Stimulated activated CD4-positive, alpha-beta T cell treated with anti-CD3 and anti-CD28 coated beads, Interleukin-12 subunit alpha, Interleukin-12 subunit beta, amount 100 ng/mL, for 48 hours (primary cell): Measurements from ENCODE around the gene ESR2.

Experiments
- DNase-seq, 3 donors: peaks; one replicate each; pipeline ENCODE4 v3.0.0-alpha.2; 2020; ENCODE audit warnings: low read depth in 2 of 3, low spot score in 1 of 3

ESR2 gene

GRCh38 chr14:64091217-64091616 is 203.0 kb downstream of the ESR2 start:
- DNase-seq = no peak

GRCh38 chr14:64089920-64090319 is 204.3 kb downstream of the ESR2 start:
- no peak for DNase-seq

GRCh38 chr14:64088647-64088964 is 205.6 kb downstream of the ESR2 start:
- no peak for DNase-seq

- no peak for DNase-seq
These were observed 211.3 kb downstream of the ESR2 start for GRCh38 chr14:64082837-64083236.

GRCh38 chr14:64081174-64081746 is 212.9 kb downstream of the ESR2 start:
- no peak for DNase-seq

GRCh38 chr14:64080452-64080851 is 213.7 kb downstream of the ESR2 start:
- DNase-seq = no peak

GRCh38 chr14:64075613-64076005 is 218.6 kb downstream of the ESR2 start:
- DNase-seq = no peak

- DNase-seq = no peak
These were observed 219.1 kb downstream of the ESR2 start for GRCh38 chr14:64074961-64075612.

GRCh38 chr14:64069634-64070359 is 224.4 kb downstream of the ESR2 start:
- DNase-seq = no peak

GRCh38 chr14:64064447-64064846 is 229.7 kb downstream of the ESR2 start:
- no peak for DNase-seq

GRCh38 chr14:64062381-64063115 is 231.6 kb downstream of the ESR2 start:
- DNase-seq = no peak

- no peak for DNase-seq
These were observed 232.5 kb downstream of the ESR2 start for GRCh38 chr14:64061706-64062105.

GRCh38 chr14:64061115-64061514 is 233.1 kb downstream of the ESR2 start:
- no peak for DNase-seq

- DNase-seq = peak; percentile 2 to 5 (median 2)
These were observed 233.5 kb downstream of the ESR2 start for GRCh38 chr14:64060648-64061096.

- no peak for DNase-seq
These were observed 234.0 kb downstream of the ESR2 start for GRCh38 chr14:64060199-64060545.

- DNase-seq = no peak
These were observed 234.5 kb downstream of the ESR2 start for GRCh38 chr14:64059454-64060198.

- no peak for DNase-seq
These were observed 240.2 kb downstream of the ESR2 start for GRCh38 chr14:64053694-64054669.

- no peak for DNase-seq
These were observed 244.4 kb downstream of the ESR2 start for GRCh38 chr14:64049616-64050381.

GRCh38 chr14:64045091-64045490 is 249.1 kb downstream of the ESR2 start:
- no peak for DNase-seq
